T-helper 22 cell (primary cell): ENCODE measurements around the gene NAT9.

Experiments used
- DNase-seq: peaks from one replicate; pipeline ENCODE4 v3.0.0-alpha.2; 2020; ENCODE audit warnings: low read depth

The NAT9 gene, protein sequence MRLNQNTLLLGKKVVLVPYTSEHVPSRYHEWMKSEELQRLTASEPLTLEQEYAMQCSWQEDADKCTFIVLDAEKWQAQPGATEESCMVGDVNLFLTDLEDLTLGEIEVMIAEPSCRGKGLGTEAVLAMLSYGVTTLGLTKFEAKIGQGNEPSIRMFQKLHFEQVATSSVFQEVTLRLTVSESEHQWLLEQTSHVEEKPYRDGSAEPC

DNA sequence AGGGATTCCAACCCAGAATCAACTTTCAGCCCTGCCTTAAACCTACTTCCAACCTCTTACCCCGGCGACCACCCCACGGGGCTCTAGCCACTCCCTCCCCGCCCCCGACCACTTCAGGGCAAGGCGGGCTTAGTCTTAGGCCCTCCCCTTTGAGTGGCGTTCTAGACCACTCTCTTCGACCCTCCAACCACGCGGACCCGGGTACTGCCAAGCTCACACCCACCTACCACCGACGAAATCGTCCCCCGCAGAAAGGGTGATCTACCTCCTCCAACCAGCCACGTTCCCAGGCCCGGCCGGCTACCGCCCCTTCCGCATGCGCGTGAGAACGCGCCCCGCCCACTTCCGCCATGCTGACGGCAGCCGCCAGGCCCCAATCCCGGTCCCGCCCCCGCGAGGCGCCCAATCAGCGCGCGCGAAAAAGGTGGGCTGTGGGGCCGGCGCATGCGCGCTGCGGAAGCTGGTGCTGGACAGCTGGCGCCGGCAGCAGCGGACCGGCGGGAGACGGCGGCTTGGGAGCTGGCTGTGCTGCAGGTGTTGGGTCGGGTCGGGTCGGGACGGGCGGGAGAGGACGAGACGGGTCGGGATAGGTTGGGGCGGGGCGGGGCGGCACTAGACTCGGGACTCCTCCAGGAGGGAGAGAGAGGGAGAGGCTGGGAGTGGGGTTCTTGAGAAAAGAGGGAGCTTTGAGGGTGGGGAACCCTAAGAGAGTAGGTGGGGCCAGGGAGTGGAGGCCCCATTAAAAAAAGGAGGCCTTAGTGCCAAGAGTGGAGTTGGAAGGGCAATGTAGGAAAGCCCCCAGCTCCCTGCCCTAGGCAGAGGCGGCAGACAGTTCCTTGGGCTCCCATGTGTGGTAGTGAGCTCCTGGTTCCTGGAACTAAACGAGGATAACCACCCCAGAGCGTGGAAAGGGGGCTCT, at the start of gene NAT9:
Gene NAT9 (minus strand): TSS at position 302 of the 919 bp plus-strand sequence. CDS start 647 bp downstream, outside the sequence.
- peak; percentile 96 for DNase-seq

DNA sequence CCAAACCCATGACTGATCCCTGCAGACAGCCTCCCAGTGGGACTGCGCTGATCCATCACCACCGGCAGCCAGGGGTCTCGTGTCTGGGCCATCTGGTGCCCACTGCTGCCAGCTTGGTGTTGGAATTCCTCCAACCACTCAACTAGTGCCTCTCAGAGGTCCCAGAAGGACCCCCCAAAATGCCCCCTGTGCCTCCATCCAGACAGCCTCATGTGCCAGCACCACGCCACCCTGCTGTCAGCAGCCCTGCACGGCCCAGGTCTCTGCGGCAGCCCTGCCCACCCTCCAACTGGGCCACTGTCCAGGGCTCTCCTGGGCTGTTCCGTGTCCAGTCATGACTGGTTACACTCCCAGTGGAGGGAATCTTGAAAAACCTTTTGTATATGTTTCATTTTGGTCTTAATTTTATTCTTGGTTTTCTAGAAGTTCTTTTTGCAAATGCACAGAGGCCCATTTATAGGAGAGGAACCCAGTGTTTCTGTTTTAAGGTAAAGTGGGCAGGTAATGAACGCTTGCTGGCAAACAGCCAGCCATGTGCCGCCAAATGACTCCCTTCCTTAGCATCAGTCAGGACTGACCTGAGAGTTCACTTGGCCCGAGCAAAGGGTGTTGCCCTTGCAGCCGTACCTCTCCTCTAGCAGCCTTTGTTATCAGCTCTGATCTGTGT, 48.9 kb upstream of the NAT9 start:
- no peak for DNase-seq

DNA sequence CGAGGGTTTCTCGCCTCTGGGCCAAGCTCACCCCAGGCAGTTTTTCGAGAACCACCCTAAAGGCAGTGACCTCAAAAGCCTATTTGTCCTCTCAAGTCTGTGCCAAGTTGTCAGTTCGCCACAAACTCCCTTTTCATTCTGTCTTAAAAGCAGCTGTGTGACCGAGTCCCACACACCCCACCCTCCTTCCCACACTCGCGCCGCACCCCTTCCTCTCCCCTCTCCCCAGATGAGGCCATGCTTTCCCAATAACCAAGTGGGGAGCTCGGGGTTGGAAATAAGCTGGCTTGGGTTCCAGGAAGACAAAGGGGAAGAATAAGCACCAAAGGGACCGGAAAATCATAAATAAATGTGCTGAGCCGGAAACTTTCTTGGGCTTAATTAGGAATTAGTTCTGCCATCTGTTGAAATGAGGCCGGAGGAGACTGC, 46.8 kb upstream of the NAT9 start:
- no peak for DNase-seq

DNA sequence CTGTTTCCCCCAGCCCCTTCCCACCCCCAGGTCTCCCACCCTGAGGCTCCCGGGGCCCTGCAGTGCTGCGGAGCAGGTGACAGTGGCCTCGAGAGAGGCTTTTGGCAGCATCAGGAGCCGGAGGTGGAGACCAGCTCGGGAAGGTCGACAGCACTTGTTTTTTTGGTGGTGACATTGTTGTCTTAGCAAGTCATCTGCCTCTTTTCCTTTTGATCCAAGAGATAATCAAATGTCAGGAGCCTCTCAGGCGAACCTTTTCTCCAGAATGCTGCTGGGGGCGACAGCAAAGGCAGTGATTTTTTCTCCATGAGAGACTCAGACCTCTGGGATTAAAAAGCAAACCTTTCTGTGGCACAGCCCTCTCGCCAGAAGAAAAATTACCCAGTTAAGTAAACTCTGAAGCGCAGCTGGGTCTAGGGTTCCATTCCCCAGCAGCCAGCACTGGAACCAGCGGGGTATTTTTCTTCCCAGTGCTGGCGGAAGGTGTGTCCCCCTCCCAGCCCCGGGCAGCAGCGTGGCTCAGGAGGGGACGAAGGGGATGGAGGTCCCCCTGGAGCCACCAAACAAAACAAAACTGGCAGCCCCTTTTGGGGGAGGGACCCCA, 46.3 kb upstream of the NAT9 start:
- no peak for DNase-seq

DNA sequence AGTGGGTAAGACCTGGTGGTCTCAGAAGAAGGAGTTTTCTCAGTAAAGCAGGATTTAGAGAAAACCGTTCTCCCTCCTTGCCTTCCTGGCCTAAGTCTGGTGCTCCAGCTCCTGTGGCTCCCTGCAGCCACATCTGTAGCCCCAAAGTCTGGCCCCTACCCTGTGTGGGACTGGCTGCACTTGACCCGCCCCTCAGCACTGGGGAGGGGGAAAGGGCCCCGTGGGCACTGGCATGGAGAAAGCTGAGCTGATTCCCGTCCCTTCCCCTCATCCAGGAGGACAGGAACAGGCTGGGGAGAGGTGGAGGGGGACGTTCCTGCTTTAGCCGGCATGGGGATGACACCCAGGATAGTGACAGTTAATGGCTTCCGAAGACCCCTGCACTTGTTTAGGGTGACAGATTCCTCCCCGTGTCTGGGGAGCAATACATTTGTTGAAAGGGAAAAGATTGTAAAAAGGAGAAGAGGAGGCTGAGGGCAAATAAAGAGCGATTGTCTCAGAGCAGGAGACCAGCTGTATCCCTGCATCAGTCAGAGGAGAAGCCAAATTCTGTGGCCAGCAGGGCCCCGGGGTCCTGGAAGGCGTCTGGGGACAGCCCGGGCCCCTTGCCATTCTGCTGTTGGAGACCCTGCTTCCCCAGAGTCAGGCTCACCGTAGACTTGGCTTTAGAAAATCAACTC, 45.6 kb upstream of the NAT9 start:
- no peak for DNase-seq

DNA sequence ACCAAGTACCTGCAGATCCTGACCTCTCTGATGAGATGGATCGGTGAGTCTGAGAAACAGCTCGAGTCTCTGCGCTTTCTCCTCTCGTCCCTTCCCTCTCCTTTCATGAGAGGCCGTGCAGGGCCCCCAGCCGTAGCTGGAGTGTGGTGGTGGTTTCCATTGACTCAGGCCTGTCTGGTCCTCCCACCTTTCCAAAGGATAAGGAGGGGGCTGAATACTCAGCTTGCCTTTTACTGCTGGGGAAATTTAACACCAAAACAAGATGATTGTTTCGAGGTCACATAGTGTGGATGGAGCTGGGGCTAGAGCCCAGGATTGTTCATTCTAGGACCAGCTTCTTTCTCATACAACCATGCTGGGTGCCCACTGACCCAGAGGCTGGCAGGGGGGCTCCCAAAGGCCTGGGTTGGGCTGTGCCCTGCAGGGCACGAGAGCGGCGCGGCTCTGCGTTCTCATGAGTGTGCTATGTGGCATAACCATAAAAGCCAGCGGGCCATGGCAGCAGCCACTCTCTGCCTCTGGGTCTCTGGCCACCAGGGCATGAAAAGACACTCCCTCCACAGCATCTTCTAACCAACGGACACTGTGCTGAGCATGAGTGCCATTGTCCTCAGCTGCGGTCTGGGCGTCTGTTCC, 43.8 kb upstream of the NAT9 start:
- no peak for DNase-seq

DNA sequence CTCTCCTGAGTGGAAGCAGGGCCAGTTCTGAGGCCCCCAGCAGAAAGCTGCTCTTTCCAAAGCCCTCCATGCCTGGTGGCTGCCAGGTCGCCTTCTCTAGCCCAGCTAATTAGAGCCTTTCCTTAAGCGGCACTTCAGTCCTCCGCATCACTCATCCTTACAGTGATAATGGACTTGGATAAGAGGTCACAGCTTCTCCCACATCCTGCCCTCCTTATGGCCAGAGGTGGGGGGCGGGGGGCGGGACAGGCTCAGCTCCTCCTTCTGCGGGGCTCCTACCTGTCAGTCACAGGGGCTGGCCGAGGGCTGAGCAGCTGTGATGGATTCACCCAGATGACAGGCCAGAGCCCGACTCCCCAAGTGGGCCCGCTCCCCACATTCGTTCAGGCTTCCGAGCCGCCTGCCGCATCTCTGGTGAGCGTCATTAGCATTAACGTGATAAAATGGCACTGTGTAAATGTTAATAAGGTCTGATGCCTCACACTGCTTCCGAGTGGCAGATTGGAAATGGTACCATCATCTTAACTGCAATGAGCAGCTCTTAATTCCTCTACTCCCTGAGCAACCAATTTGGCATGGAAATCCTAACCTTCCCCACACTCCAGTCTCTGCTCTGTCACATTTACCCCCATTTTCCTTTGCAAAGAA, 42.3 kb upstream of the NAT9 start:
- no peak for DNase-seq

DNA sequence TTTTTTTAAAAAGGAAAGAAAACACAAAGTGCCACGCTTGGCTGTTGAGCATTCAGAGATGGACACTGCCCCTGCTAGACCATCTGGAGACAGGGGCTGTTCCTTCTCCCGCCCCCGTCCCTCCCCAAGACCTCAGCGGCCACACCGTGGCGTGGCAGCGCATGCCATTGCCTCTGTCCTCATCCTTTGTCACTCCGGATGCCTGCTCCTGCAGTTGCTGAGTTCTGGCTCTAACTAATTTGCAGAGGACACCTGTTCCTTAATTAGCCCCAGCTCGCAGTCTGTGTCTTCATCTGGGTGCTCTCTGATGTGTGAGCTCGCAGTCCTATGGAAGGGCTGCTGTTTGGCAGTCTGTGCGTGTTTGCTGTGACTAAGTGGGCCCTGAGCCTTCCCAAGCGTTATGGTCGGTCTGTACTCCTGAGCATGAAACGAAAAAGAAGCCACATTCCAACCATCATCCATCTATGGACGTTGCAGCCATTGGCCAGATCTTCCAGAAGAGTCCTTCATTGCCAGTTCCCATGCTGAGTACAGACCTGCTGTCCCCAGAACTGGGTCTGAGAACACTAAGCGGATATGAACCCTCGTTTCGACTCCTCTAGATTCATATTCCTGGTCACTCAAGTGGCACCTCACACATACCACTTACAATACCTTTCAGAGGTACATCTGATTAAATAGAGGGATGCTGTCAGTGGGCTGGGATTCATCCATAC, 40.9 kb upstream of the NAT9 start:
- DNase-seq: no peak

DNA sequence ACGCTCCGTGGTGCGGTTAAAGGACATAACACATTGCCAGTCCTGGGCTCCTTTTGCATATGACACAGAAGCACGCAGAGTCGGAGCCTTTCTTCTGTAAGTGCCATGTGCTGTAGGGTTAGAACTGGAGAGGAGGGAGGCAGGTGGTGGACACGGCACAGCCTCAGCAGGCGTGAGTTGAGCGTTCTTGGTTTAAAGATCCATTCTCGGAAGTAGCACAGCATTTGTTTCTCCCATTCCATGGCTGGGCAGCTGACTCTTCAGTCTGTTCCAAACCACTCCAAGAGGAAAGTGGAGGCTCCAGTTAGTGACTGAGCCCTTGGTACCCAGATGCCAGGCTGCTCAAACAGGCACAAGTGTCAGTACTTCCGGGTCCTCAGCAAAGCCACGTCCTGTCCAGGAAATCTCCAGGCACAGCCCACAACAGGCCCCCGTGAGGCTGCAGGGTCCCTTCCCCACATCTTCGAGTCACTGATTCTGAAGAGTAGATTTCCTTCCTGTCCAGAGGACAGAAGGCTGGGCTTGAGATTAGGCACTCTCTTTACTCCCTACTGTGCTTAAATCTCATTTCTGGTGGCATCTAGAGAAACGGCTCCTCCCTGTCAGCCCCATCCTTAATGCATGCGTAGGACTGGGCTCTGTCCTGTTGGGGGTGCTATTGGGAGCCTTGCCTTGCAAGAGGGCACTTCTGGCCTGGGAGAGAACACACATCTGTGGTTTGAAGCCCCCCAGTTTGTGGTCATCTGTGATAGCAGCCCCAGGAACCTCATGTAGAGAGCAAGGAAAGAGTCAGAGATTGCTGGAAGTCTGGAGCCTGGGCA, 39.6 kb upstream of the NAT9 start:
- DNase-seq: no peak

DNA sequence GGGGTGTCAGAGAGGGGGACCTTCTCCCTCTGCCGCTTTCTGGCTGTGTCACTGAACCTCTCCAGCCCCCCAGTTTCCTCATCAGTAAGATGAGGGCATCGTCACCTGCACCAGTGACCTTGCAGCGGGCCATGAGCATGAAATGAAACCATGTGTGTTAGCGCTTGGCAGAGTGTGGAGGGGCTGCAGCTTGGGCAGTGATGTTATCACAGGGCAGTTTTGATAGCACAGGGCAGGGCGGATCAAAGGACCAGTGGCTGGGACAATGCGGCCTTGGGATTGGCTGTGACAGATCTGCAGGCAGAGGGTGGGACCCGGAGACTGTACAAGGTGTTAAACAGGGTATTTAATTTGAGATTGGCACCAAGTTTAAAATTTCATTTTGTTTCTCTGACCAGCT, 38.9 kb upstream of the NAT9 start:
- DNase-seq: no peak

DNA sequence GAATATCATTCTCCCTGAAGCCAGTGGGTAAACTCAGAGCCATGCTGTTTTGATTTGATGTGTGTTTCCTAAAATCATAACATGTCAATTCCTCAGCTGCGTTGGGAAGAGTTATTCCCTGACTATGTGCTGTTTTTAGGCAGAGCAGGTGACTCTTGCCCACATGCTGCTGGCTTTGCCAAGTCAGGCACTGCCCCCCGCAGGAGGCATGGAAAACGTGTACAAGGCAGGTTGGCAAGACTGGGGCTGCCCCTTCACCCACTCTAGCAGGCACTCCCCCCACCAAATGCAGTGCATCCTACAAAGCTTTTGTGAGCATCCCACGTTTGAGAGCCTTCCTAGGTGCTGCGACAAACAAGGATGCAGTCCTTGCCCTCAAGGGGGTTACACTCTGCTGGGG, 38.3 kb upstream of the NAT9 start:
- DNase-seq: no peak

DNA sequence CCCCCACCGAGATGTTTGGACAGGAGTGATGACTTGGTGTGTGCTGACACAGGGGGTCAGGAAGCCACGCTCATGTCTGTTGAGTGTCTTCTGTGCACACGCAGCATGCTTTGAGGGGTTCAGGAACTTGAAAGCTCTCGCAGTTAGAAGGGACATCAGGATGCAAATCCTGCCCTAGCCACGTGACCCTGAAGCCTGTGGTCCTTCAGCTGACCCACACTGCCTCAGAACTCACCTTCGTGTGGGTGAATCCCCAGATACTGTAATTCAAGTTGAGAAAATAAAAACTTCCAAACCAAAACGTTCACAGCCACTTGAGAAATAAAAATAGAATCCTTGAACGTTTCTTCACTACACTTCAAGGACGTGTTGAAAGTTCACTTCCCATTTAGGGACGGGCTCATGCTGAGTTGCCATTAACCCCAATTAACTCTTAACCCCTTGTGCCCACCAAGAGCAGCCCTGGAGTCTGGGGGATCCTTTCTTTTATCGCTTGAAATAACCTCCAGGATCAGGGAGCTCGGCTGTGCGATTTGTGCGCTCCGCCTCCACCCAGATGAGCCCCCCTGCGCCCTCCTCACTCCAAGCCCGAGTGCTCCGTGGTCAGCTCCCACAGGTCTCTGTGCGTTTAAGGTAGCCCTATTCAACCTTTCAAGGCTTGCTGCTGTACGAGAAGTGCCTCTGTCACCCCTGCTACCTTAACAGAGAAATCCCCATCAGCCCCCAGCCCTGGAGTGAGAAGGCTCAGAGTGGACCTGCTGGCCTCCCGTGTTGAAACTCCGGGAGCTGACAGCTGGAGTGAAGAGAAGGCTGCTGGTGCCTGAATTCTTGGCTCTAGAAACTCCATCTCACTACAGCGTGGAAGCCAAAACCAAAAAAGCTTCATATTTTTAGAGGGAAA, 36.2 kb upstream of the NAT9 start:
- DNase-seq: no peak

DNA sequence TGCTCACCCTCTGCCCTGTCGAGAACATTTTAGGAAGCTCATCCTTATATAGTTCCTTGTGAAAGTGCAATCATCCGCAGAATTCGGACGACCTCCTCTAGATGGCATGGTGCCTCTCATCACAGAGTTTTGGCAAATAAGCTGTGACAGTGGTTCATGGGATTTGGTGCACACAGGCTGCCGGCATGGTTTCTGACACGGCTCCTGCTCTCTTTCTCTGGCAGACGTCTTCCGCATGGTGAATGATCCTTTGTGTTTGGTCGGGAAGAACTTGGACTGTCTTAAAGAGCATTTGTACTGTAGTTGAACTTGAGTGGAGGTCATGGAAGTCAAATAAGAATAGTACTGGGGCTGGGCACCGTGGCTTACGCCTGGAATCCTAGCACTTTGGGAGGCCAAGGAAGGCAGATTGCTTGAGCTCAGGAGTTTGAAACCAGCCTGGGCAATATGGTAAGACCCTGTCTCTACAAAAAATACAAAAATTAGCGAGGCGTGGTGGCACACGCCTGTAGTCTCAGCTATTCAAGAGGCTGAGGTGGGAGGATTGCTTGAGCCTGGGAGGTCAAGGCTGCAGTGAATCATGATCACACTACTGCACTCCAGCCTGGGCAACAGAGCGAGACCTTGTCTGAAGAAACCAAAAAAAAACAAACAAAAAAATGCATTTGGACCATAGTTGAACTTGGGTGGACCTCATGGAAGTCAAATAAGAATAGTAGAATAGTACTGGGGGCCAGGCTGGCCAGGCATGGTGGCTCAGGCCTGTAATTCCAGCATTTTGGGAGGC, 34.7 kb upstream of the NAT9 start:
- no peak for DNase-seq

DNA sequence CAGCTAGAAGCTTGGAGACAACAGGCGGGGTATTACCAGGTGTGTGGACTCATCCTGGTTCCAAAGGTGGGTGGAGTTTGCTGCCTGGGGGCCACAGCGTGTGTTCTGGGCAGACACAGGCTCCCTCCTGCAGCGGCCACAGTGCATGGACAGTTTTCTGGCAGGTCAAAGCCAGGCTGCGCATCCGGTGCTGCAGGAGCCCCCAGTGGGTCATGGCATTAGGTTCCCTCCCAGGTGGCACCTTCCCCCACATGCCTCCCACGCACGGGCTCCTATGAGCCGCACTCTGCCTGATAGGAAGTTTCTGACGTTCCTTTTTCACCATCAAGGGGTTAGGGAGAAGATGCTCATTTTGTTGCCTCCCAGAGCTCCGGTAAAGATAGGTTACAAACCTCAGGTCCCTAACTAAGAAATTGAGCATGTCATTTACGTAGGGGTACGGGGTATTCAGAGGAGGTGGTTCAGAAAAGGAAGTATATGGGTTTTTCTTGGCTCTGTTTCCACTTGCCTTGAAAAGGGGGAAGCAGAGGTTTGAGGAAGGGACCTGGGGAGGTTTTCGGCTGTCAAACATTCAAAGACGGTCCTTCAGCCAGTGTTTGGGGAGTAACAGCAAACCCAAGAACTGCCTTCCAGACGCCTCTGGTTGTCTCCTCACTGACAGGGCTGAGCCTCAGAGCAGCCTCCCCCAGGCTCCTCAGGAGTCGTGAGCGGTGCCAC, 32.7 kb upstream of the NAT9 start:
- no peak for DNase-seq

DNA sequence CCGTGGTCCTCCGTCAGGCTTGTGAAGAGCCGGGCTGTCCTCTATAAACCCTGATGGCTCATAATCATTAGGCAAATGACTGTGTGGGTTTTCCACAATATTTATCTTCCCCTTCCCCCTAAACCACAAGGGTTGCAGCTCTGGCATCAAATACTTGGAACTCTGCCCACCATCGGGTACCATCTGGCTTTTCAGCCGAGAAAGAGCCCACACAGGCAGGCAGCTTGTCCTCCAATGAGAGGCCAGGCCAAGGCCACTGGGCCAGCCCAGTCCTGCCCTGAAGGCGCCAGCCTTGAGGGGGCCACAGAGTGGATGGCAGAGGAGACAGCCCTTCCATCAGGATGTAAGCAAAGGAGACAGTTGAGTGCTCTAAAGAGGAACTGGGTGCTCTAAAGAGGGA, 31.8 kb upstream of the NAT9 start:
- no peak for DNase-seq

DNA sequence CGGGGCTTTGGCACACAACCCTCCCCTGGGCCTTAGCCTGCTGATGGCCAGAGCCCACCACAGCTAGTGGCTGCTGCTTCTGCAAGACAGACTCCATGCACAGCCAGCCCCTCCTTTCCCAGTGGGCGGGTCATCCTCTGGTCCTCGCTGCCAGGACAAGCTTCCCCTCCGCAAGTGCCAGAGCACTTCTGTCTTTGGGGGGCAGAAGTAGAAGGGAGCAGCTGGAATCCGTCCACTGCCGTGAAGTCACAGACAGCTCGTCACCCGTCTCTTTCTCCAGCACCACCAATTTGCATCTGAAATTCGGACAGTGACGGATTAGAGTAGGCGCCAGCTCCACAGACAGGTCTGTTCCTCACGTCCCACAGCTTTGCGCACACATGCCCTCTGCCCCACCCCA, 31.3 kb upstream of the NAT9 start:
- no peak for DNase-seq

DNA sequence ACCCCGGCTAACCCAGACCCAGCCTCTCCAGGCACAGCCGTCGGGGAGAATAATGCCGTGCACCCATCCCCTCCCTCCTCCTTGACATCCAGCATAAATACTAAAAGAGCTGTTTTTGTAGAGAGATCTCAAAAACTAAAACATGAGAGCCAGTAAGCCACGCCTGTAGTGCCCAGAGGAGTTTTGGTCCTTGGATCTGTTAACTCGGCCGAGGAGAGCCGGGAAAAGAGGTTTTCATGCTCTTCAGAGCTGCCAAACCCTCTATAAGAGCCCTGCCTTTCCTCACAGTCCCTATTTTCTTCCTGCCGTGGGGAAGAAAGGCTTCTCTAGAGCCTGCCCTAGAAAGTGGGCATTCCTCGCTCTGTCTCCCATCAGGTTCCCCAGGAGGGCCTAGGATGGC, 30.2 kb upstream of the NAT9 start:
- DNase-seq: no peak
